Breast epithelium (tissue), 3 donors: ENCODE data around the gene BNC2.

Experiments
- CTCF ChIP-seq, 3 donors: fragments of 450-650 bp; IDR thresholded peaks; one replicate each; pipeline ENCODE4 v1.5.1; 2016 to 2017; ENCODE audit warnings: antibody characterized with exemption in 3 of 3, mild to moderate bottlenecking in 3 of 3, moderate library complexity in 3 of 3
- POLR2A ChIP-seq: fragments of 450-650 bp; IDR thresholded peaks from one replicate; pipeline ENCODE4 v1.6.1; 2016; ENCODE audit warnings: antibody characterized with exemption, mild to moderate bottlenecking, moderate library complexity
- POLR2AphosphoS5 ChIP-seq, 3 donors: sonication (generic); formaldehyde crosslinking; IDR thresholded peaks; one replicate each; pipeline ENCODE4 v1.6.1; 2017; ENCODE audit warnings: antibody characterized with exemption in 3 of 3

GRCh38 chr9:16690628-16691027, 179.8 kb downstream of the BNC2 start:
- TF ChIP-seq POLR2AphosphoS5 (IDR thresholded peaks at IDR 0.05) (no peak), CTCF (IDR thresholded peaks at IDR 0.05) (no peak), POLR2A (no peak)
